ENCODE results near the gene PNLIPRP2. TPM values are rescaled to one million over a fixed set of nuclear protein-coding genes. Genes with fewer than 3 reads are reported as not detected.

Gene PNLIPRP2
- total RNA-seq, 1 donor from 2014 or later, result not detected

DNA sequence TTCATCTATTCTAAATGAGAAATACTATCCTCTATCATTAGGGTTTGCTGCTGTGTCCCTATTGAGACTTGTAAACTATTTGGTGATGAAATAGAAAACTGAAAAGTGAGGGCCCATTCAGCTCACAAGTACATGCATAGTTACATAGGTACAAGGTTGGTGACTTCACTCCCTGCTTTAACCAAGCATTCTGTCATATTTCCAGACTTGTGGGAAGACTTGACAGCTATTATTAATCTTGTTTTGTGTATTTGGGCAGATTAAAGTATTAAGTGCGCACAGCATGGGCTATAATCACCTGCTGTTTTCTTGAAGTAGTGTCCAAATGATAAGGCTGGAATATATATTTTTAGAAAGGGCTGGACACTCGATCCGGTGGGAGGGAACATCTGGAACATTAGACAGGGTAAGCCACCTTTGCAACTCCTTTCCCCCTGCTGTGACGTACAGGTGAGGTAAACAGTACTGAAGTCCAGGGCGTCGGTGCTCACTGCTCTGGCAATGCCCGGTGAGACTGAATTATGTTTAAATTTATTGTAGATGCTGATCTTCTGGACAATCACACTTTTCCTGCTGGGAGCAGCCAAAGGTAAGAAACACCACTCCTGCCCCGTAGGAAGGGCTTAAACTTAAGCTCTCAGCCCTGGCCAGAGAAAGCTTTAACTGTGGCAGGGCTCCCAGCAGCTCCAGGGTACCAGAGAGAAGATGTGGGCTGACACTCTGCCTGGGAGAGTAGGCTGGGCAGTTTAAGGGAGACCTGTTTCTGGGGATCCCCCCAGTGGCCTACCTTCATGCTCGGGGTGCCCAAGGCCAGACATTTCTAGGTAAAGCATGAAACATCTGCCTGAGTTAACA is 29.9 kb upstream of the PNLIPRP2 start, which contains the start of gene PNLIPRP1:
PNLIPRP1 (plus strand) TSS at position 370 of the 855 bp plus-strand sequence; CDS start at position 541, 171 bp downstream.
- H3K4me1 ChIP-seq, result no peaks in the 10 kb centered on the region
- H3K9me3 ChIP-seq, result no peaks in the 10 kb centered on the region
- TF ChIP-seq, protein P1, sequence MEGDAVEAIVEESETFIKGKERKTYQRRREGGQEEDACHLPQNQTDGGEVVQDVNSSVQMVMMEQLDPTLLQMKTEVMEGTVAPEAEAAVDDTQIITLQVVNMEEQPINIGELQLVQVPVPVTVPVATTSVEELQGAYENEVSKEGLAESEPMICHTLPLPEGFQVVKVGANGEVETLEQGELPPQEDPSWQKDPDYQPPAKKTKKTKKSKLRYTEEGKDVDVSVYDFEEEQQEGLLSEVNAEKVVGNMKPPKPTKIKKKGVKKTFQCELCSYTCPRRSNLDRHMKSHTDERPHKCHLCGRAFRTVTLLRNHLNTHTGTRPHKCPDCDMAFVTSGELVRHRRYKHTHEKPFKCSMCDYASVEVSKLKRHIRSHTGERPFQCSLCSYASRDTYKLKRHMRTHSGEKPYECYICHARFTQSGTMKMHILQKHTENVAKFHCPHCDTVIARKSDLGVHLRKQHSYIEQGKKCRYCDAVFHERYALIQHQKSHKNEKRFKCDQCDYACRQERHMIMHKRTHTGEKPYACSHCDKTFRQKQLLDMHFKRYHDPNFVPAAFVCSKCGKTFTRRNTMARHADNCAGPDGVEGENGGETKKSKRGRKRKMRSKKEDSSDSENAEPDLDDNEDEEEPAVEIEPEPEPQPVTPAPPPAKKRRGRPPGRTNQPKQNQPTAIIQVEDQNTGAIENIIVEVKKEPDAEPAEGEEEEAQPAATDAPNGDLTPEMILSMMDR (IDR thresholded peaks at IDR 0.05), result no peak
- no peaks in the 10 kb centered on the region for H3K27me3 ChIP-seq
- DNase-seq (no peak), ATAC-seq (no peak)
- H3K27ac ChIP-seq, result no peak within 1 kb of the TSS
- H3K36me3 ChIP-seq, result no peaks in the 10 kb centered on the region
- no peak within 1 kb of the TSS for H3K4me3 ChIP-seq
- intact Hi-C loops (cut with DNase I), result no loop called here

DNA sequence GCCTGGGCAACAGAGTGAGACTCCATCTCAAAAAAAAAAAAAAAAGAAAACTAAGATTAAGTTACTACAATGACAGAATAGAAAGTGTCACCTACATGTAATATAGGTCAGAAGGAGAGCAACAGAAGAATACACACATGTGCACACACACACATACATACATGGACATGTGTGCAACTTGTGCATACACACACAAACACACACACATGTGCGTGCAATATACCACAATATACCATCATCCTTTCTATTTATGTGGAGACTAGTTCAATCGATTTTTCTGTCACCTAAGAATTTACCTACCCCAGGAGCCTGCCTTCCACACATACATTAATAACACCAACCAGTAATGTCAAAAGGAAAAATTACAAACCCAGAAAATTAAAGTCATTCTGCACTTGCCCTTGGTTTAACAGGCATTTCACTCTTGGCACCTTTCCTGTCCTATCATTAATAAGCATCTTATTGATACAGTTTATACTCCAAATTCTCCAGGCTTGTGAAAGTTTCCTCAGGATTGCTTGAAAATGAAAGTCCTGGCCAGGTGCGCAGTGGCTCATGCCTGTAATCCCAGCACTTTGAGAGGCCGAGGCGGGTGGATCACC is 27.5 kb upstream of the PNLIPRP2 start:
- no peak for ATAC-seq
- no peaks in the 10 kb centered on the region for H3K27me3 ChIP-seq
- intact Hi-C loops (cut with DNase I), result no loop called here

DNA sequence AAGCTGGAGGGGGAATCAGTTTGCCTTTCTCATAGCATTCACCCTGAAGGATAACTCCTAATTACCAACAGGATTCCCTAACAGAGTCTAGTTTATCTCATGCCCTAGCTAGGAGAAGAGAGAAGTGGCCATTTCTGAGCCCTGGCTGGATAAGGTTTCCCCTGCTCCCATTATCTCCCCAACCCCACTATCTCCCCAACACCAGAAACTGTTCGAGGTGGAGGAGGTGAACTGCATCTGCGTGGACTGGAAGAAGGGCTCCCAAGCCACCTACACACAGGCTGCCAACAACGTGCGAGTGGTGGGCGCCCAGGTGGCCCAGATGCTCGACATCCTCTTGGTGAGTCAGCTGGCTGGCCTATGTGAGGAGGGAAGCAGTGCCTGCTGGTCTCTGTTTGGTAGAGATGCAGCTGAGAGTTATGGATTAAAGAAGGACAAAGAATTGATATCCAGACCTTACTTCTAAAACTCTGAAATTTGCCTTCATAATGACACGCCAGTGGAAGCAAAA is 26.2 kb upstream of the PNLIPRP2 start:
- DNase-seq (no peak), ATAC-seq (no peak)
- no peaks in the 10 kb centered on the region for H3K9me3 ChIP-seq
- no peak overlapping the region for H3K4me3 ChIP-seq
- H3K36me3 ChIP-seq, result no peaks in the 10 kb centered on the region
- no peak overlapping the region for H3K27ac ChIP-seq
- no peaks in the 10 kb centered on the region for H3K27me3 ChIP-seq
- TF ChIP-seq, protein P1 (IDR thresholded peaks at IDR 0.05), result no peak
- no peaks in the 10 kb centered on the region for H3K4me1 ChIP-seq
- intact Hi-C loops (cut with DNase I), result no loop called here

More for the DNA sequence above, 27.5 kb upstream of the PNLIPRP2 start:
- Histone ChIP-seq H3K9me3 (no peaks in the 10 kb centered on the region), H3K4me1 (no peaks in the 10 kb centered on the region), H3K4me3 (no peak overlapping the region), H3K27ac (no peak overlapping the region), H3K36me3 (no peaks in the 10 kb centered on the region)
- TF ChIP-seq, protein P1 (IDR thresholded peaks at IDR 0.05), result no peak
- DNase-seq, result no peak

DNA sequence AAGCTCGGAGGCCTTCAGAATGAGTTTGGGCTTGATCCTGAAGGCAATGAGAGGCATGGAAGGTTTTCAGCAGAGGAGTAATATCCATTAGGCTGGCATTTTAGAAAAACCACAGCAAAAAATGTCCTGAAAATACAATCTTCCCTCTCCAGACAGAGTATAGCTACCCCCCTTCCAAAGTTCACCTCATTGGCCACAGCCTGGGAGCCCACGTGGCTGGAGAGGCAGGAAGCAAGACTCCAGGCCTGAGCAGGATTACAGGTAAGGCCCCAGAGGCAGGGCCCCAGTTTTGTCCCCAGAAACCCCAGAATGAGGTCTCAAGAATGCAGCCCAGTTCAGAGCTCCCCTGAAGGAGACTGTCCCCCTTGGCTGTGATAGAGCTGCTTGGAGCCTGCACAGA is 24.7 kb upstream of the PNLIPRP2 start:
- DNase-seq (no peak), ATAC-seq (no peak)
- intact Hi-C loops (cut with DNase I), result no loop called here
- TF ChIP-seq, protein P1 (IDR thresholded peaks at IDR 0.05), result no peak
- Histone ChIP-seq H3K36me3 (no peaks in the 10 kb centered on the region), H3K4me1 (no peaks in the 10 kb centered on the region), H3K27me3 (no peaks in the 10 kb centered on the region), H3K4me3 (no peak overlapping the region), H3K27ac (no peak overlapping the region), H3K9me3 (no peaks in the 10 kb centered on the region)

DNA sequence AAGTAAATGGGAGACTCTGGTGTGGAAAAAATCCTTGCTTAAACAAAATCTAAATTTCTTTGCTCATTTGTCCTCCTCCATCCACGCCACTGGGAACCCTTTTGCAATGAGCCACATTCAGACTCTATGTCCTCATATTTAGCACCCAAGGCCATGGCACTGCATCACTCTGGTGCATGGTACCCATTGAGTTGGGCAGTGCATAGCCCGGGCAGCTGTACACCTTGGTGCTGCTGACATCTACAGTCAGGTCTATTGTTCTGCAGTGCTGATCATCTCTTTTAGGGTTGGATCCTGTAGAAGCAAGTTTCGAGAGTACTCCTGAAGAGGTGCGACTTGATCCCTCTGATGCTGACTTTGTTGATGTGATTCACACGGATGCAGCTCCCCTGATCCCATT is 23.2 kb upstream of the PNLIPRP2 start:
- H3K27ac ChIP-seq, result no peak overlapping the region
- H3K9me3 ChIP-seq, result no peaks in the 10 kb centered on the region
- DNase-seq (no peak), ATAC-seq (no peak)
- no peaks in the 10 kb centered on the region for H3K36me3 ChIP-seq
- H3K4me3 ChIP-seq, result no peak overlapping the region
- TF ChIP-seq, protein P1 (IDR thresholded peaks at IDR 0.05), result no peak
- intact Hi-C loops (cut with DNase I), result no loop called here
- no peaks in the 10 kb centered on the region for H3K4me1 ChIP-seq
- H3K27me3 ChIP-seq, result no peaks in the 10 kb centered on the region
